Neural cell (in vitro differentiated cells): ENCODE data around the gene TMA7B. TPM values are rescaled to one million over a fixed set of nuclear protein-coding genes. Genes with fewer than 3 reads are reported as not detected.
A peak's percentile ranks its signal among the peaks of the same experiment; 100 is the strongest.

ENCODE experiments used
- H2AFZ ChIP-seq: fragments of 200-600, 300-800 bp; sonication (generic), shearing (Covaris generic); 2 replicates; pipeline ENCODE4 v1.6.0; 2014; ENCODE audit warnings: low read depth, mild to moderate bottlenecking, antibody characterized with exemption, low read length, moderate library complexity
- H3F3A ChIP-seq: fragments of 200-600 bp; shearing (Covaris generic); 2 replicates; pipeline ENCODE4 v1.6.1; 2016; ENCODE audit warnings: mild to moderate bottlenecking, moderate library complexity, mixed read lengths, antibody characterized with exemption, low read length; ENCODE audit not compliant: insufficient read depth, poor library complexity, severe bottlenecking
- H3K27ac ChIP-seq: fragments of 200-600, 300-800 bp; sonication (generic), shearing (Covaris generic); 2 replicates; pipeline ENCODE4 v1.5.1; 2014; ENCODE audit warnings: mild to moderate bottlenecking, low read length, moderate library complexity
- H3K27me3 ChIP-seq: fragments of 300-800, 200-600 bp; sonication (generic), shearing (Covaris generic); 2 replicates; pipeline ENCODE4 v1.6.0; 2014; ENCODE audit warnings: mild to moderate bottlenecking, low read depth, low read length, moderate library complexity; ENCODE audit not compliant: insufficient read depth
- H3K36me3 ChIP-seq: fragments of 300-800, 200-600 bp; sonication (generic), shearing (Covaris generic); 2 replicates; pipeline ENCODE4 v1.5.1; 2014; ENCODE audit warnings: mild to moderate bottlenecking, antibody characterized with exemption, low read length, moderate library complexity; ENCODE audit not compliant: insufficient read depth
- H3K4me2 ChIP-seq: fragments of 300-800, 200-600 bp; sonication (generic), shearing (Covaris generic); 2 replicates; pipeline ENCODE4 v1.6.0; 2014; ENCODE audit warnings: mild to moderate bottlenecking, low read length
- H3K4me3 ChIP-seq: fragments of 300-800, 200-600 bp; sonication (generic), shearing (Covaris generic); 2 replicates; pipeline ENCODE4 v1.5.1; 2014; ENCODE audit warnings: mild to moderate bottlenecking, low read length, moderate library complexity
- H3K79me2 ChIP-seq: fragments of 200-600 bp; shearing (Covaris generic); replicated peaks from 2 replicates; pipeline ENCODE4 v1.6.0; 2014; ENCODE audit warnings: mild to moderate bottlenecking, low read length, moderate library complexity; ENCODE audit not compliant: insufficient read depth
- H3K9ac ChIP-seq: fragments of 300-800, 200-600 bp; sonication (generic), shearing (Covaris generic); 2 replicates; pipeline ENCODE4 v1.6.1; 2016; ENCODE audit warnings: mild to moderate bottlenecking, low read length, mixed read lengths
- H3K9me2 ChIP-seq: fragments of 200-600 bp; shearing (Covaris generic); 2 replicates; pipeline ENCODE4 v1.6.1; 2016; ENCODE audit warnings: mild to moderate bottlenecking, low read length, mixed read lengths; ENCODE audit not compliant: insufficient read depth
- H3K9me3 ChIP-seq: fragments of 200-600, 300-800 bp; sonication (generic), shearing (Covaris generic); 2 replicates; pipeline ENCODE4 v1.6.1; 2016; ENCODE audit warnings: mild to moderate bottlenecking, mixed run types, low read length, moderate library complexity, mixed read lengths
- H4K20me1 ChIP-seq: fragments of 200-600 bp; shearing (Covaris generic); 2 replicates; pipeline ENCODE4 v1.6.1; 2016; ENCODE audit warnings: mild to moderate bottlenecking, mixed run types; ENCODE audit not compliant: insufficient read depth
- CTCF ChIP-seq: fragments of 450-650 bp; IDR thresholded peaks from 2 replicates; pipeline ENCODE4 v1.5.1; 2014; ENCODE audit warnings: antibody characterized with exemption, mild to moderate bottlenecking, moderate library complexity; ENCODE audit not compliant: poor library complexity, severe bottlenecking
- EP300 ChIP-seq: fragments of 450-650 bp; conservative IDR thresholded peaks from 2 replicates; pipeline ENCODE4 v1.6.1; 2014; ENCODE audit warnings: antibody characterized with exemption, mild to moderate bottlenecking, moderate library complexity; ENCODE audit not compliant: poor library complexity, severe bottlenecking
- EZH2 ChIP-seq: fragments of 200-600, 300-800 bp; shearing (Covaris generic), sonication (generic); IDR thresholded peaks from 2 replicates; pipeline ENCODE4 v1.6.1; 2014; ENCODE audit warnings: antibody characterized with exemption, low read length, borderline replicate concordance, mild to moderate bottlenecking; ENCODE audit not compliant: insufficient read depth, poor library complexity, severe bottlenecking
- MXI1 ChIP-seq: fragments of 450-650 bp; conservative IDR thresholded peaks from 2 replicates; pipeline ENCODE4 v1.6.1; 2014; ENCODE audit warnings: antibody characterized with exemption, mild to moderate bottlenecking; ENCODE audit not compliant: poor library complexity, severe bottlenecking
- POLR2AphosphoS5 ChIP-seq: IDR thresholded peaks from 2 replicates; pipeline ENCODE4 v1.6.1; 2012
- RAD21 ChIP-seq: fragments of 450-650 bp; conservative IDR thresholded peaks from 2 replicates; pipeline ENCODE4 v1.6.1; 2014; ENCODE audit warnings: antibody characterized with exemption, mild to moderate bottlenecking, moderate library complexity
- REST ChIP-seq: IDR thresholded peaks from 2 replicates; pipeline ENCODE4 v1.6.1; 2012; ENCODE audit warnings: borderline replicate concordance
- SMC3 ChIP-seq: fragments of 450-650 bp; conservative IDR thresholded peaks from 2 replicates; pipeline ENCODE4 v1.6.1; 2014; ENCODE audit warnings: antibody characterized with exemption, mild to moderate bottlenecking, moderate library complexity; ENCODE audit not compliant: poor library complexity
- TAF1 ChIP-seq: IDR thresholded peaks from 2 replicates; pipeline ENCODE4 v1.6.1; 2012; ENCODE audit warnings: low read depth
- polyA plus RNA-seq: library from polyadenylated mRNA; depleted of rRNA; stranded (reverse); fragments of >200 nt; gene quantifications from 2 replicates; pipeline ENCODE4 v1.2.3, GENCODE V29; 2014

TMA7B gene
- polyA plus RNA-seq, 1 donor from 2014 or later, result not detected

GRCh38 chr22:39958949-39959639 lies 1.1 kb upstream of the TMA7B start:
- H3F3A ChIP-seq, result no peaks in the 10 kb centered on the region
- no peaks in the 10 kb centered on the region for H3K36me3 ChIP-seq
- H3K9me3 ChIP-seq, result no peaks in the 10 kb centered on the region
- no peaks in the 10 kb centered on the region for H4K20me1 ChIP-seq
- H3K27ac ChIP-seq, result no peak overlapping the region
- H3K4me3 ChIP-seq, result no peak overlapping the region
- H3K4me2 ChIP-seq, result no peak overlapping the region
- H3K9me2 ChIP-seq, result no peaks in the 10 kb centered on the region
- TF ChIP-seq RAD21 (no peak), REST (no peak), SMC3 (no peak), EZH2 (no peak), MXI1 (no peak), EP300 (no peak)
- H3K9ac ChIP-seq, result peak overlapping the region; percentile 1
- H3K79me2 ChIP-seq, result no peaks in the 10 kb centered on the region
- H2AFZ ChIP-seq, result no peak overlapping the region
- no peaks in the 10 kb centered on the region for H3K27me3 ChIP-seq

GRCh38 chr22:39960791-39961746 lies 872 bp downstream of the TMA7B start:
- no peak overlapping the region for H3K4me2 ChIP-seq
- H3K36me3 ChIP-seq, result no peaks in the 10 kb centered on the region
- H3K9me2 ChIP-seq, result no peaks in the 10 kb centered on the region
- no peak overlapping the region for H3K27ac ChIP-seq
- TF ChIP-seq MXI1 (no peak), REST (no peak), EP300 (no peak), SMC3 (no peak), EZH2 (no peak), POLR2AphosphoS5 (no peak), CTCF (no peak), RAD21 (no peak), TAF1 (no peak)
- no peaks in the 10 kb centered on the region for H4K20me1 ChIP-seq
- no peak overlapping the region for H3K9ac ChIP-seq
- H3K79me2 ChIP-seq, result no peaks in the 10 kb centered on the region
- H3K9me3 ChIP-seq, result no peaks in the 10 kb centered on the region
- no peaks in the 10 kb centered on the region for H3F3A ChIP-seq
- no peak overlapping the region for H3K4me3 ChIP-seq
- no peak overlapping the region for H2AFZ ChIP-seq
- no peaks in the 10 kb centered on the region for H3K27me3 ChIP-seq
